Lower leg skin (tissue), 3 donors: ENCODE data around the gene CSF1R.

Source experiments
- CTCF ChIP-seq, 3 donors: fragments of 450-650 bp; IDR thresholded peaks; one replicate each; pipeline ENCODE4 v1.5.1; 2016; ENCODE audit warnings: antibody characterized with exemption in 3 of 3, mild to moderate bottlenecking in 3 of 3, moderate library complexity in 2 of 3
- POLR2A ChIP-seq, 2 donors: fragments of 450-650 bp; IDR thresholded peaks; one replicate each; pipeline ENCODE4 v1.6.1; 2016 to 2017; ENCODE audit warnings: antibody characterized with exemption in 2 of 2, mild to moderate bottlenecking in 1 of 2, moderate library complexity in 1 of 2

GRCh38 chr5:150120062-150120441, 33.7 kb upstream of the CSF1R start:
- TF ChIP-seq CTCF (IDR thresholded peaks at IDR 0.05): no peak
- TF ChIP-seq POLR2A (IDR thresholded peaks at IDR 0.05): no peak
